Upper lobe of left lung (tissue), 6 donors: Measurements from ENCODE around the gene CRIP2. TPM values are rescaled to one million over a fixed set of nuclear protein-coding genes. Genes with fewer than 3 reads are reported as not detected.

Experiments used
- ATAC-seq, 2 donors: fragments of 200-7000 bp; cut with Tn5 transposase; one replicate each; pipeline ENCODE4 v1.9.1; 2022; ENCODE audit warnings: mild to moderate bottlenecking in 2 of 2, moderate library complexity in 2 of 2; ENCODE audit not compliant: low FRiP score in 2 of 2
- DNase-seq, 2 donors: peaks; one replicate each; pipeline ENCODE4 v3.0.0-alpha.2; 2019 to 2020
- H3K27ac ChIP-seq, 4 donors: fragments of 200-600 bp; sonication (generic); one replicate each; pipeline ENCODE4 v1.5.1; 2016 to 2019
- H3K27me3 ChIP-seq, 4 donors: fragments of 200-600 bp; sonication (generic); one replicate each; pipeline ENCODE4 v1.5.1; 2017 to 2019
- H3K36me3 ChIP-seq, 4 donors: fragments of 200-600 bp; sonication (generic); one replicate each; pipeline ENCODE4 v1.5.1; 2016 to 2019
- H3K4me1 ChIP-seq, 4 donors: fragments of 200-600 bp; sonication (generic); one replicate each; pipeline ENCODE4 v1.5.1; 2018 to 2019
- H3K4me3 ChIP-seq, 4 donors: fragments of 200-600 bp; sonication (generic); one replicate each; pipeline ENCODE4 v1.5.1; 2017 to 2019; ENCODE audit warnings: mild to moderate bottlenecking in 2 of 4, moderate library complexity in 1 of 4
- H3K9me3 ChIP-seq, 4 donors: fragments of 200-600 bp; sonication (generic); one replicate each; pipeline ENCODE4 v1.5.1; 2018 to 2019
- EP300 ChIP-seq, 4 donors: sonication (generic); formaldehyde crosslinking; IDR thresholded peaks; one replicate each; pipeline ENCODE4 v1.5.1; 2017; ENCODE audit warnings: antibody characterized with exemption in 4 of 4, control low read depth in 2 of 4
- POLR2A ChIP-seq, 4 donors: fragments of 450-650 bp; IDR thresholded peaks; one replicate each; pipeline ENCODE4 v1.5.1; 2016 to 2017; ENCODE audit warnings: antibody characterized with exemption in 4 of 4, mild to moderate bottlenecking in 2 of 4
- POLR2AphosphoS5 ChIP-seq, 2 donors: sonication (generic); formaldehyde crosslinking; IDR thresholded peaks; one replicate each; pipeline ENCODE4 v1.5.1; 2017; ENCODE audit warnings: antibody characterized with exemption in 2 of 2
- WGBS, 2 donors: methylation state at CpG; one replicate each; pipeline ENCODE4 v1.1.5; 2017 to 2018; 5-methylcytosine and 5-hydroxymethylcytosine counted together
- total RNA-seq, 6 donors: library from RNA; depleted of rRNA in 4 of 6; stranded (reverse); fragments of >200 nt in 4 of 6; gene quantifications; one replicate each; pipeline versions ENCODE4 v1.1.0 to v1.2.1, GENCODE V29; 2016 to 2021
- TF ChIP-seq, protein P1 (sequence below), 6 experiments: fragments of 450-650 bp in 4 of 6; fragments of 200-600 bp in 2 of 6; sonication (generic) in 2 of 6; IDR thresholded peaks; one replicate each; pipeline ENCODE4 v1.5.1; 2016 to 2019; ENCODE audit warnings: antibody characterized with exemption in 6 of 6
- donor health status: DM: no; HTN: no; CAD: no; lungs with moderate emphysema.
- donor health status: DM: no; HTN: yes; CAD: no; lungs with severe emphysema.

The CRIP2 gene
- total RNA-seq, 6 donors from 2014 or later: 55.5 to 422 (median 190) TPM

DNA sequence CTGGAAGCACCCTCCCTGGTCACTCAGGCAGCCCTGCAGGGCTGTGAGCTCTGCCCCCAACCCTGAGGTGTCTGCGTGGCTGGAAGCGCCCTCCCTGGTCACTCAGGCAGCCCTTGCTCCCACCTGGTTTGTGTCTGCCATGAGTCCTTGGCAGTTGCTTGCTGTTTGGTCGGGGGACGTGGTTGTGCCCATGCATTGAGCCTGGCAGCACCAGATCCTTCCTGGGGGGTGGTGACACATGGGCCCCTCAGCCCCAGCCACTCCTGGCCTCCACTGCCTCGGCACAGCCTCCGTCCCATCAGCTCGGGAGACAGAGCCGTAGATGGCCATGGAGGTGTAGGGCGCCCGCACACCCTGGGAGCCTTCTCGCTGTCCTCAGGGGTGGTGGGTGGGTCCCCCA, 35.4 kb upstream of the CRIP2 start:
- Histone ChIP-seq H3K36me3 (peaks cover 0 to 28% (median 9%) of the 10 kb centered on the region in 4 donors), H3K27ac (no peak overlapping the region), H3K4me3 (no peak overlapping the region), H3K4me1 (peaks cover 0 to 3% (median 0%) of the 10 kb centered on the region in 4 donors), H3K27me3 (no peaks in the 10 kb centered on the region), H3K9me3 (no peaks in the 10 kb centered on the region)
- TF ChIP-seq POLR2AphosphoS5 (IDR thresholded peaks at IDR 0.05): no peak
- no peak for TF ChIP-seq EP300 (IDR thresholded peaks at IDR 0.05)
- no peak for TF ChIP-seq POLR2A (IDR thresholded peaks at IDR 0.05)
- TF ChIP-seq, protein P1, sequence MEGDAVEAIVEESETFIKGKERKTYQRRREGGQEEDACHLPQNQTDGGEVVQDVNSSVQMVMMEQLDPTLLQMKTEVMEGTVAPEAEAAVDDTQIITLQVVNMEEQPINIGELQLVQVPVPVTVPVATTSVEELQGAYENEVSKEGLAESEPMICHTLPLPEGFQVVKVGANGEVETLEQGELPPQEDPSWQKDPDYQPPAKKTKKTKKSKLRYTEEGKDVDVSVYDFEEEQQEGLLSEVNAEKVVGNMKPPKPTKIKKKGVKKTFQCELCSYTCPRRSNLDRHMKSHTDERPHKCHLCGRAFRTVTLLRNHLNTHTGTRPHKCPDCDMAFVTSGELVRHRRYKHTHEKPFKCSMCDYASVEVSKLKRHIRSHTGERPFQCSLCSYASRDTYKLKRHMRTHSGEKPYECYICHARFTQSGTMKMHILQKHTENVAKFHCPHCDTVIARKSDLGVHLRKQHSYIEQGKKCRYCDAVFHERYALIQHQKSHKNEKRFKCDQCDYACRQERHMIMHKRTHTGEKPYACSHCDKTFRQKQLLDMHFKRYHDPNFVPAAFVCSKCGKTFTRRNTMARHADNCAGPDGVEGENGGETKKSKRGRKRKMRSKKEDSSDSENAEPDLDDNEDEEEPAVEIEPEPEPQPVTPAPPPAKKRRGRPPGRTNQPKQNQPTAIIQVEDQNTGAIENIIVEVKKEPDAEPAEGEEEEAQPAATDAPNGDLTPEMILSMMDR (IDR thresholded peaks at IDR 0.05): no peak
- WGBS, 2 donors: 85 to 96% methylated on average over 5 to 8 of the region's 11 CpGs
- peak in 1 of 2 donors; percentile 46 for DNase-seq
- ATAC-seq: no peak

DNA sequence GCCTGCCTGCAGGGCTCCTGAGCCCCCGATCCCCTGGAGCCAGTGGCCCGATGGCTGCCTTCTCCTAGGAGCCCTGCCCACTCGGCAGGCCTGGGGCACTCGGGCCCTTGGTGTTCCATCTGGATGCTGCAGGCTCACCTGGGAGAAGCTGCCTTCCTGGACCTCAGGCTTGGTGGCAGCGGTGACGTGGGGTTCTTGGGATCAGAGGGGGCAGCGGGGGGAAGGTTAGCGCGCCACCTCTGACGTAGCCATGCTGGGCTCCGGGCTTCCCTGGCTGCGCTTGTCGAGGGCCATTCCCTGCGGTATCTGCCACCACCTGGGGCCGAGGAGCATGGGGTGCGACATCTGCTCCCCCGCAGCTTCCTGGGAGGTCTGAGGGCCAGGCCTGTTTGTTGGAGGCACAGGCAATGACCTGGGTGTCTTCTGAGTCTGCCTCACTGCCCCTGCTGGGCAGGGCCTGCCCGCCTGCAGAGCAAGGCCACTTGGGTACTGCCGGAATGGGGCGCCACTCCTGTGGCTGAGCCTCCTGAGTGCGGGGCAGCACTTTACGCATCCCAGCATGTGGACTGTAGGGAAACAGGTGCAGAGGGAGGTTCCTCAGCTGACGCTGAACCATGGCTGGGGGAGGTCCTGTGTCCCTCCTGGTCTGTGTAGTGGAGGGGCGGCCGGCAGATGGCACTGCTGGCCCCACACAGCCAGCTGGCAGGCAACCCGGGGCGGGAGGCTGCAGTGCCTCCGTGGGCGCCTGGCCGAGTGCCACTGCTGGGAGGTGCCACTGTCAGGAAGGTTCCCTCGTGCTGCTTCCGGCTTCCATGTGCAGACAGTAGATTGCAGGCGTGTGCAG, 34.7 kb upstream of the CRIP2 start:
- no peak overlapping the region for H3K4me3 ChIP-seq
- no peak overlapping the region for H3K27ac ChIP-seq
- ATAC-seq (peak; percentile 18 to 38), DNase-seq (peak in 1 of 2 donors; percentile 84)
- H3K9me3 ChIP-seq: no peaks in the 10 kb centered on the region
- 80 to 94% methylated on average over 2 to 30 of the region's 33 CpGs for WGBS, 2 donors
- peaks cover 0 to 28% (median 9%) of the 10 kb centered on the region in 4 donors for H3K36me3 ChIP-seq
- no peak for TF ChIP-seq EP300 (IDR thresholded peaks at IDR 0.05)
- H3K4me1 ChIP-seq: peaks cover 0 to 3% (median 0%) of the 10 kb centered on the region in 4 donors
- no peaks in the 10 kb centered on the region for H3K27me3 ChIP-seq

DNA sequence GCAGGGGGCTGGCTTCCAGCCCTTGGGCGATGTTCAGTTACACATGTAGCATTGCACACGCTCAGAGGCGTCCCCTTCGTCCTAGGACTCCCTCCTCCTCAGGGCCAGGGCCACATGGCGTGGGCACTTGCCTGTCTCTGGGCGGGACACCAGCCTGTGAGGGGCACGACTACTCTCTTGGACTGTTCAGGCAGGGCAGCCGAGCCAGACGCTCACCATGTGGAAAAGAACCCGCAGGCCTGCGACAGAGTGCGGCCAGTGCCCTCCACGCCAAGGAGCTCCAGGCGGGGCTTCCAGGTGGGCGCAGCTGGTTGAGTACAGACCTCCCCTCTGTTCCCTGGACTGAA, 34.1 kb upstream of the CRIP2 start:
- 93 to 97% methylated on average over 3 to 14 of the region's 15 CpGs for WGBS, 2 donors
- DNase-seq: peak in 1 of 2 donors; percentile 55
- no peaks in the 10 kb centered on the region for H3K9me3 ChIP-seq
- ATAC-seq: no peak
- no peaks in the 10 kb centered on the region for H3K27me3 ChIP-seq
- H3K4me1 ChIP-seq: peaks cover 0 to 3% (median 0%) of the 10 kb centered on the region in 4 donors
- TF ChIP-seq POLR2AphosphoS5 (IDR thresholded peaks at IDR 0.05) (no peak), POLR2A (IDR thresholded peaks at IDR 0.05) (no peak)
- H3K36me3 ChIP-seq: peaks cover 0 to 28% (median 9%) of the 10 kb centered on the region in 4 donors
- no peak overlapping the region for H3K27ac ChIP-seq
- H3K4me3 ChIP-seq: no peak overlapping the region

DNA sequence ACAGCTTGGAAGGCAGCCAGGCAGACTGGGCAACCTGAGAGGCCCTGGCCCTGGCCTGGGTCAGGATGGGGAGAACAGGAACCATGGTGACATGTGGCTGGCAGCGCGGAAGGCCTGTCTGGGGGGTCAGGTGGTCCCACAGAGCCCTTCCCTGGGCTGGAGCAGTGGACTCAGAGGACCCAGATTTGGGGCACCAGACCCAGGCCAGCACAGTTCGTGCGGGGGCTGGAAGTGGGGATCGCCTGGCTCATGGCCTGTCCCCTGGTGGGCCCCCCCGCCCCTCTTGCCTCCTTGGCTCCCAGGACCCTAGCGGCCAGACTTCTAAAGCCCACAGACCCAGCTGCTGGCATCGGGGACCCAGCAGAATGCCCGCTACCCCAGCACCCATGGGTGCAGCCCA, 33.6 kb upstream of the CRIP2 start:
- 100% methylated on average over 1 to 8 of the region's 9 CpGs for WGBS, 2 donors
- no peak for ATAC-seq
- peaks cover 0 to 29% (median 9%) of the 10 kb centered on the region in 4 donors for H3K36me3 ChIP-seq

DNA sequence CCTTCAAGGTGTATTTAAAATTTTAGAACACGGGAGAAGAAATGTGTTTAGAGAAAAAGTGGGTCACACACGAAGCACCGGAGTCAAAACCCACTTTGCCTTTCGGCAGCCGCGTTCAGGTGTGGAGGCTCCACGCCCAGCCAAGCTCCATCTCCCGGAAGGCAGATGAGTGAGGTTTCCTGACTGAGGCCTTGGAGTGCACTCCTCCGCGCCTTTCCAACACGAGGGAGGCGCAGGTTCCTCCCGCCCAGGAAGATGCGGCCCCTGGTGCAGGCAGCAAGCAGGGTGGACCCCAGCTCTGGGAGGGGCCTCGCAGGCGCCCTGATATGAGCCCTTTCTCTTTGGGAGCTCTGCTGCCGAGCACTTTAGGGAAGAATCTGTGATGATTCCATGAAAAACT, 32.5 kb upstream of the CRIP2 start:
- Histone ChIP-seq H3K27ac (no peak overlapping the region), H3K4me1 (peaks cover 0 to 3% (median 0%) of the 10 kb centered on the region in 4 donors), H3K27me3 (no peaks in the 10 kb centered on the region), H3K4me3 (no peak overlapping the region), H3K9me3 (no peaks in the 10 kb centered on the region), H3K36me3 (peaks cover 0 to 35% (median 12%) of the 10 kb centered on the region in 4 donors)
- WGBS, 2 donors: 82% methylated on average over 14 to 17 of the region's 17 CpGs
- DNase-seq (no peak), ATAC-seq (no peak)
- TF ChIP-seq POLR2A (IDR thresholded peaks at IDR 0.05): no peak
- TF ChIP-seq, protein P1 (IDR thresholded peaks at IDR 0.05): no peak
- TF ChIP-seq EP300 (IDR thresholded peaks at IDR 0.05): no peak
- TF ChIP-seq POLR2AphosphoS5 (IDR thresholded peaks at IDR 0.05): no peak

More for the DNA sequence above, 33.6 kb upstream of the CRIP2 start:
- Histone ChIP-seq H3K27me3 (no peaks in the 10 kb centered on the region), H3K4me3 (no peak overlapping the region), H3K4me1 (peaks cover 0 to 3% (median 0%) of the 10 kb centered on the region in 4 donors), H3K27ac (no peak overlapping the region), H3K9me3 (no peaks in the 10 kb centered on the region)
- peak in 1 of 2 donors; percentile 53 for DNase-seq
- TF ChIP-seq POLR2AphosphoS5 (IDR thresholded peaks at IDR 0.05) (no peak), POLR2A (IDR thresholded peaks at IDR 0.05) (no peak), EP300 (IDR thresholded peaks at IDR 0.05) (no peak)
- TF ChIP-seq, protein P1 (IDR thresholded peaks at IDR 0.05): no peak
